Left colon (tissue), 2 donors: ENCODE data around the gene MBOAT2. TPM values are rescaled to one million over a fixed set of nuclear protein-coding genes. Genes with fewer than 3 reads are reported as not detected.
"Not testable (repeated sequence)": the region's sequence is repeated elsewhere in the genome, so short reads cannot be mapped to it uniquely, and the experiment has no call there.

Experiments used
- ATAC-seq: fragments of 200-7000 bp; cut with Tn5 transposase; one replicate; pipeline ENCODE4 v1.9.1; 2020; ENCODE audit warnings: mild to moderate bottlenecking, moderate library complexity
- DNase-seq, 2 donors: peaks; one replicate each; pipeline ENCODE4 v3.0.0-alpha.2; 2020
- intact Hi-C, 2 donors: fragments of 100-400 bp; cut with DNase I in 1 of 2; cut with micrococcal nuclease in 1 of 2; formaldehyde crosslinking; loops; one replicate each; pipeline versions ENCODE4 v1.11.2 to v1.14.0; 2022; cut with DNase I, micrococcal nuclease
- total RNA-seq, 2 donors: library from RNA; stranded (reverse); fragmentation: NEBNext Ultra II Directional; extraction: Animal tissue kit (Norgen Biotek cat#: 25700); gene quantifications; one replicate each; pipeline ENCODE4 v1.2.1, GENCODE V29; 2021
- donor health status: DM: no; HTN: no; CAD: no.
- donor health status: DM: yes; HTN: yes; CAD: no.

MBOAT2 gene
- total RNA-seq, 2 donors from 2014 or later, result 67.0 to 73.8 TPM

GRCh38 chr2:8927510-8928455, 75.7 kb downstream of the MBOAT2 start:
- intact Hi-C loops, result no loop called here
- DNase-seq, result no peak
- no peak for ATAC-seq

DNA sequence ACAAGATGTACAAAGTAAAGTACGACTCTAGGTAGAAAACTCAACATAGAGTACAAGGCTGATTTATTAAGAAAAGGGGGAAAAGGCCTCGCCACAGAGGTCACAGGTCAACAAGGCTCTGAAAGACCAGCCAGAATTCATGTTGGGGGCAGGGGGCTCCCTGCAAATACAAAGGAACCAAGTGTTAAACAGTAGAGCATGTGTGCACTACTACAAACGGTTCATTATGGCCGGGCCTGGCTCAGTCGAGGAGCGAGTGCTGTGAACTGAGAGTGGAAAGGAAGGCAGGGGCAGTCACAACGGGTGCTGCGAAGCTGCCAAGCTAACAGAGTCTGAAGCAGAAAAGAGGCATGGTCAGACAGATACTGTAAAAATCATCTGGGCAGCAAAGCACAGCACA, 77.1 kb downstream of the MBOAT2 start:
- ATAC-seq (no peak), DNase-seq (no peak)
- intact Hi-C loops, result no loop called here

- intact Hi-C loops, result no loop called here
- no peak for ATAC-seq
- no peak for DNase-seq
These were observed 78.1 kb downstream of the MBOAT2 start for GRCh38 chr2:8925411-8925810.

- ATAC-seq (no peak), DNase-seq (no peak)
These were observed 80.3 kb downstream of the MBOAT2 start for GRCh38 chr2:8923183-8923582.

GRCh38 chr2:8922431-8922830, 81.1 kb downstream of the MBOAT2 start:
- ATAC-seq (no peak), DNase-seq (no peak)
- intact Hi-C loops, result no loop called here

More at GRCh38 chr2:8923183-8923582, 80.3 kb downstream of the MBOAT2 start:
- intact Hi-C loops, result no loop called here

GRCh38 chr2:8918412-8918811, 85.1 kb downstream of the MBOAT2 start:
- intact Hi-C loops, result no loop called here
- peak; percentile 92 for ATAC-seq
- no peak for DNase-seq

DNA sequence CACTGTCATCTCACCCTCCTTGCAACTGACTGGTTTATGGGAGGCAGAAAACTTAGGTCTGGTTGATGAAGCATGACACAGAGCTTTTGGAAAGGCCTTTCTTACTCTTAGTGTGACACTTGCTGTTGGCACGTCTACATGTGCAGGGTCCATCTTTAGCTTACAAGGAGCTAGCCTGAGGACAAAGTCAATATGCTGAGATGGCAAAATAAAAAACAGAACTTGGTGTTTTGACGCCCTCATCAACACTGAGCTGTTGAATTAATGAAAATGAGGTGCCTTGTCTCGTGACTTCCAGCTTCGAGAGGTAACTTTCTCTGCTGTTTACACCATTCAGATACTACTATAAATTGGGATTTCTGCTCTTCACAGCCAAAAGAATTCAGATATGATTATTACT, 87.5 kb downstream of the MBOAT2 start:
- intact Hi-C loops, result no loop called here
- no peak for DNase-seq
- ATAC-seq, result no peak

GRCh38 chr2:8913767-8914166, 89.7 kb downstream of the MBOAT2 start:
- ATAC-seq, DNase-seq, intact Hi-C loops: not testable (repeated sequence)

DNA sequence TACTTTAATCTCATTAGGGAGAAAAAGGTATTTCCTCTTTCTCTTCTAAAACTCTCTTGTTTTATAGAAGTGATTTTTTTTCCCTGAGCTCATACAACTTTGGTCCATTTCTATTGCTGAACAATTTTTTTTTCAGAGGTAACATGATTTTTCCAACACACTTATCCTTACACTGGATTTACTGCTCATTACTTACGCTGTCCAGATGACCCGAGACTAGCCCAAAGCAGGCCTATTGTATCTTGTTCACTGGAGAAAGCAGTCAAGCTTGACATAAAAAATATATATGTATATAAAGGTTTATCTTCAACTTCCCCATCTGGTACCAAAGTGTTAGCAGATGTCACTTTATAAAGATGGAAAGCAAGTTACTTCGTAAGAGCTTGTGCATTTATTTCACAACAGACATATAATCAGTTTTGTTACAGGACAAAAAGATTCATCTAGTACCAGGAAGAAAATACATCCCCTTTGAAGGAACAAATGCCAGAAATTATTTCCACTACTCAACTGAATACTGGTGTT, 95.7 kb downstream of the MBOAT2 start:
- DNase-seq, result no peak
- ATAC-seq, result no peak
- intact Hi-C loops, result no loop called here

GRCh38 chr2:8903924-8904323, 99.6 kb downstream of the MBOAT2 start:
- intact Hi-C loops, ATAC-seq, DNase-seq: not testable (repeated sequence)

DNA sequence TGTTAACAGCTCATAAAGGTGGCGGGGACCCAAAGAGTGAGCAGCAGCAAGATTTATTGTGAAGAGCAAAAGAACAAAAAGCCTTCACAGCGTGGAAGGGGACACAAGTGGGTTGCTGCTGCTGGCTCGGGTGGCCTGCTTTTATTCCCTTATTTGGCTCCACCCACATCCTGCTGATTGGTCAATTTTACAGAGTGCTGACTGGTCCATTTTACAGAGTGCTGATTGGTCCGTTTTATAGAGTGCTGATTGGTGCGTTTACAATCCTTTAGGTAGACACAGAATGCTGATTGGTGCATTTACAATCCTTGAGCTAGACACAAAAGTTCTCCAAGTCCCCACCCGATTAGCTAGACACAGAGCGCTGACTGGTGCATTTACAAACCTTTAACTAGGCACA, 100.7 kb downstream of the MBOAT2 start:
- ATAC-seq, DNase-seq, intact Hi-C loops: not testable (repeated sequence)

DNA sequence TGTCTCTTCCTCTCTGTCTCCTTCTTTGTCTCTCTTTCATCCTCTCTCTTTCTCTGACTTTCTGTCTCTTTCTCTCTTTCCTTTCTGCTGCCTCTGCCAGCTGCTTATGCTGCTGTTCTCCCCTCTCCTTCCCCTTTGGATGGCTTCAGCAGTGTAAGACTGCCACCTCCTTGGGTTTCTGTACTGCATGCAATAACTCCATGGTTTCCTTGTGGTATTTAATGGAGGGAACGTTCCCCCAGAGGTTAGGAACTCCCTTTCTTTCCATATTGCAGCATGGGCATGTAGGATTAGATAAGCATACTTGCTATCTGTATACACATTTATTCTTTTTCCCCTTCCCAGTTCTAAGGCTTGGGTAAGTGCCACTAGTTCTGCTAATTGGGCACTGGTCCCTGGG, 106.3 kb downstream of the MBOAT2 start:
- DNase-seq, ATAC-seq, intact Hi-C loops: not testable (repeated sequence)

- DNase-seq, ATAC-seq, intact Hi-C loops: not testable (repeated sequence)
These were observed 106.8 kb downstream of the MBOAT2 start for GRCh38 chr2:8896671-8897070.

- DNase-seq, intact Hi-C loops, ATAC-seq: not testable (repeated sequence)
These were observed 108.2 kb downstream of the MBOAT2 start for GRCh38 chr2:8895087-8895912.

DNA sequence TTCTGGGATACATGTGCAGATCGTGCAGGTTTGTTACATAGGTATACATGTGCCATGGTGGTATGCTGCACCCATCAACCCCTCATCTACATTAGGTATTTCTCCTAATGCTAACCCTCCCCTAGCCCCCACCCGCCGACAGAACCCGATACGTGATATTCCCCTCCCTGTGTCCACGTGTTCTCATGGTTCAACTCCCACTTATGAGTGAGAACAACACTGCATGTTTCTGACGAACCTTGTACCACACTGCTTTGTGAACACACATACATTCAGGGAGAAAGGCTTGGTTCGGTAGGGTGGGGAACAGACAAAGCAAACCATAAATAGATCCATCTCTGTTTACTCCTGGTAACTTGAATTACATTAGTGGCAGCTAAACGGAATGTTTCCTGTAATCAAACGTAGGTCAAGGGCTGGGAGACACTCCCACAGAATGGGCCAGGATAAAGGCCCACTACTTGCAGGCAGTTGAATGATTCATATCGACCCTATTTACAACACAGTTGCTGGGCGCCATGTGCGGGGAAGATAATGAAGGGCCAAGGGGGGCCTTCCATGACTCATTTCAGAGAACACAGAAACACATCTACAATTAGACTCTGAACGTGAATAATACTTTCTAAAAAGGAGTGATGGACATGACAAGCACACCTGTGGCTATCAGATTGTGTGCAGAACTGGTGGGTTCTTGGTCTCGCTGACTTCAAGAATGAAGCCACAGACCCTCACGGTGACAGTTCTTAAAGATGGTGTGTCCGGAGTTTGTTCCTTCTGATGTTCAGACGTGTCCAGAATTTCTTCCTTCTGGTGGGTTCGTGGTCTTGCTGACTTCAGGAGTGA, 109.3 kb downstream of the MBOAT2 start:
- DNase-seq (peak in 1 of 2 donors; percentile 18), ATAC-seq (peak; percentile 84)
- intact Hi-C loops, result no loop called here

GRCh38 chr2:8893474-8893873, 110.0 kb downstream of the MBOAT2 start:
- peak; percentile 43 for ATAC-seq
- DNase-seq, result no peak
- intact Hi-C loops, result no loop called here

- intact Hi-C loops, result no loop called here
- DNase-seq, result no peak
- ATAC-seq, result no peak
These were observed 111.4 kb downstream of the MBOAT2 start for GRCh38 chr2:8892111-8892510.

GRCh38 chr2:8889978-8890377, 113.5 kb downstream of the MBOAT2 start:
- DNase-seq (no peak), ATAC-seq (no peak)
- intact Hi-C loops, result no loop called here
